HepG2 (cell line): ENCODE data around the gene CAB39. TPM values are rescaled to one million over a fixed set of nuclear protein-coding genes. Genes with fewer than 3 reads are reported as not detected.

ENCODE experiments used
- FOXA1 ChIP-seq, 2 experiments: fragments of 450-650 bp in 1 of 2; sonication (generic) in 1 of 2; formaldehyde crosslinking in 1 of 2; IDR thresholded peaks; 2 replicates each; pipeline versions ENCODE4 v1.4.0 to v1.6.1; 2016 to 2020; ENCODE audit warnings: missing genetic modification reagents in 1 of 2
- HOXD1 ChIP-seq: sonication (generic); formaldehyde crosslinking; IDR thresholded peaks from 2 replicates; pipeline ENCODE4 v1.5.0; 2020; ENCODE audit warnings: missing genetic modification reagents
- KAT2B ChIP-seq: fragments of 150-350 bp; IDR thresholded peaks from 2 replicates; pipeline ENCODE4 v1.6.1; 2014; ENCODE audit warnings: low read depth, low read length, borderline replicate concordance
- MED1 ChIP-seq: sonication (generic); formaldehyde crosslinking; IDR thresholded peaks from 2 replicates; pipeline ENCODE4 v1.4.0; 2020; ENCODE audit warnings: missing genetic modification reagents
- MIER3 ChIP-seq: IDR thresholded peaks from 2 replicates; pipeline ENCODE4 v1.6.1; 2016; ENCODE audit warnings: missing compliant biosample characterization, borderline replicate concordance
- NRL ChIP-seq: sonication (generic); formaldehyde crosslinking; IDR thresholded peaks from 2 replicates; pipeline ENCODE4 v1.5.0; 2020; ENCODE audit warnings: missing genetic modification reagents, mild to moderate bottlenecking, moderate library complexity, borderline replicate concordance
- ONECUT2 ChIP-seq: sonication (generic); formaldehyde crosslinking; IDR thresholded peaks from 2 replicates; pipeline ENCODE4 v1.4.0; 2020; ENCODE audit warnings: missing genetic modification reagents
- SAP130 ChIP-seq: IDR thresholded peaks from 2 replicates; pipeline ENCODE4 v1.6.1; 2016; ENCODE audit warnings: low read depth
- SCMH1 ChIP-seq: sonication (generic); formaldehyde crosslinking; IDR thresholded peaks from 2 replicates; pipeline ENCODE4 v1.9.0; 2021; ENCODE audit warnings: missing genetic modification reagents, mild to moderate bottlenecking, borderline replicate concordance
- SRSF4 ChIP-seq: fragments of 200-400 bp; formaldehyde crosslinking; IDR thresholded peaks from one replicate; pipeline ENCODE4 v1.6.1; 2018; ENCODE audit warnings: mild to moderate bottlenecking, low read depth, low read length, moderate library complexity; ENCODE audit not compliant: poor library complexity, severe bottlenecking
- TRIM24 ChIP-seq: sonication (generic); formaldehyde crosslinking; IDR thresholded peaks from 2 replicates; pipeline ENCODE4 v1.8.0; 2022; ENCODE audit warnings: mild to moderate bottlenecking, missing genetic modification reagents
- ZFYVE20 ChIP-seq: sonication (generic); formaldehyde crosslinking; IDR thresholded peaks from 2 replicates; pipeline ENCODE4 v1.8.0; 2023; ENCODE audit warnings: low read depth, mild to moderate bottlenecking, moderate library complexity, missing genetic modification reagents, borderline replicate concordance
- ZNF124 ChIP-seq: sonication (generic); formaldehyde crosslinking; IDR thresholded peaks from 2 replicates; pipeline ENCODE4 v1.4.0; 2020; ENCODE audit warnings: missing genetic modification reagents
- ZNF350 ChIP-seq: sonication (generic); formaldehyde crosslinking; IDR thresholded peaks from 2 replicates; pipeline ENCODE4 v1.4.0; 2020; ENCODE audit warnings: mild to moderate bottlenecking, low read depth, missing genetic modification reagents, borderline replicate concordance
- ZNF446 ChIP-seq: sonication (generic); formaldehyde crosslinking; IDR thresholded peaks from 2 replicates; pipeline ENCODE4 v1.5.0; 2020; ENCODE audit warnings: mild to moderate bottlenecking, missing genetic modification reagents
- ZNF598 ChIP-seq: sonication (generic); formaldehyde crosslinking; IDR thresholded peaks from 2 replicates; pipeline ENCODE4 v1.5.1; 2020; ENCODE audit warnings: mild to moderate bottlenecking, missing genetic modification reagents, borderline replicate concordance
- ZNF747 ChIP-seq: sonication (generic); formaldehyde crosslinking; IDR thresholded peaks from 2 replicates; pipeline ENCODE4 v1.8.1; 2023; ENCODE audit warnings: missing genetic modification reagents, mild to moderate bottlenecking, borderline replicate concordance
- ZNF772 ChIP-seq: sonication (generic); formaldehyde crosslinking; IDR thresholded peaks from 2 replicates; pipeline ENCODE4 v1.5.0; 2020; ENCODE audit warnings: mild to moderate bottlenecking, missing genetic modification reagents
- ZNF878 ChIP-seq: sonication (generic); formaldehyde crosslinking; IDR thresholded peaks from 2 replicates; pipeline ENCODE4 v1.8.1; 2023; ENCODE audit warnings: mild to moderate bottlenecking, missing genetic modification reagents, moderate library complexity
- ZNF883 ChIP-seq: sonication (generic); formaldehyde crosslinking; IDR thresholded peaks from 2 replicates; pipeline ENCODE4 v1.5.1; 2020; ENCODE audit warnings: mild to moderate bottlenecking, missing genetic modification reagents; ENCODE audit errors: not compliant biosample characterization
- polyA plus RNA-seq, 8 experiments: library from polyadenylated mRNA; depleted of rRNA in 3 of 8; stranded (reverse) in 7 of 8; unstranded in 1 of 8; fragments of >200 nt; fragmentation: Illumina TruSeq in 4 of 8; extraction: Trizol in 4 of 8; gene quantifications; 2 replicates each; pipeline versions ENCODE4 v1.2.1 to v1.2.3, GENCODE V29; 2011 to 2016; ENCODE audit warnings: low read depth in 4 of 8, missing spikeins in 1 of 8, mixed read lengths in 1 of 8; ENCODE audit not compliant: insufficient read depth in 1 of 8
- total RNA-seq, 5 experiments: library from RNA; depleted of rRNA; stranded (reverse); fragments of >200 nt; fragmentation: Illumina TruSeq; extraction: Trizol; gene quantifications; 2 replicates each; pipeline ENCODE4 v1.2.3, GENCODE V29; 2016; ENCODE audit warnings: low read depth in 1 of 5
- TF ChIP-seq, protein P1 (sequence below), 2 experiments: sonication (generic) in 1 of 2; formaldehyde crosslinking in 1 of 2; IDR thresholded peaks; 2 replicates each; pipeline versions ENCODE4 v1.5.1 to v1.6.1; 2011 to 2020; ENCODE audit warnings: borderline replicate concordance in 1 of 2, low read depth in 1 of 2, low read length in 1 of 2, mild to moderate bottlenecking in 1 of 2, missing genetic modification reagents in 1 of 2, moderate library complexity in 1 of 2
- TF ChIP-seq, protein P2 (sequence below): IDR thresholded peaks from 2 replicates; pipeline ENCODE4 v1.4.0; 2020; ENCODE audit warnings: mild to moderate bottlenecking, missing genetic modification reagents
- TF ChIP-seq, protein P3 (sequence below): IDR thresholded peaks from 2 replicates; pipeline ENCODE4 v1.6.1; 2016; ENCODE audit warnings: low read depth

CAB39 gene
- total and polyA plus RNA-seq, 2 of the 13 experiments (the other 11 are each of a cell fraction or from before 2014, with no cell fraction given) = 19.3 to 45.3 TPM

DNA sequence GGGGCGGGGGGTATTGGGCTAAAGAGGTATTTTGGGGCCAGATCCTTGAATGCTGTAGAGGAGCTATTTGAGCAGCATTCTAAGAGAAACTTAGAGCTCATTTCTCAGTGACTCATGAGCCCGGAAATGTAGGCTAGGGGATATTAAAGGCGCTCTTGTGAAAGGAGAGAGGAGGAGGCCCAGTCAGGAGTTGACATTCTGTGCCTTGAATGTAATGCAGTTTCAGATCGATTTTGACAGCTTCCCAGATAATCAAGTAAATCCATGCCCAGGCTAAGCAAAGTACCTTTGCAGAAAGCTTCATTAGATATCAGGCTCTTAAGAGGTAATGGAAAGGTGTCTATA lies 1.5 kb downstream of the CAB39 start (continued):
- TF ChIP-seq ONECUT2 (peak; percentile 65), ZNF446 (CRISPR knock-in tag) (no peak), SRSF4 (no peak), KAT2B (peak; percentile 7; the same call in 1 of the 2 replicates), ZNF747 (CRISPR knock-in tag) (no peak), NRL (CRISPR knock-in tag) (no peak), SAP130 (CRISPR knock-in tag) (peak; percentile 78), SCMH1 (CRISPR knock-in tag) (no peak), ZNF772 (CRISPR knock-in tag) (0 out of 2 replicates have a peak, but pooled peaks have one; percentile 1), MED1 (CRISPR knock-in tag) (peak; percentile 12; the same call in 1 of the 2 replicates), ZNF883 (CRISPR knock-in tag) (no peak), ZNF124 (CRISPR knock-in tag) (no peak), ZNF350 (CRISPR knock-in tag) (no peak), TRIM24 (CRISPR knock-in tag) (no peak), FOXA1 (IDR thresholded peaks at IDR 0.05) (no peak), FOXA1 (CRISPR knock-in tag; IDR thresholded peaks at IDR 0.05) (0 out of 2 replicates have a peak, but pooled peaks have one; percentile 34), MIER3 (CRISPR knock-in tag) (no peak; the same call in 1 of the 2 replicates), ZFYVE20 (CRISPR knock-in tag) (no peak), HOXD1 (CRISPR knock-in tag) (no peak), ZNF878 (0 out of 2 replicates have a peak, but pooled peaks have one; percentile 20), ZNF598 (CRISPR knock-in tag) (no peak)
- TF ChIP-seq, protein P1, sequence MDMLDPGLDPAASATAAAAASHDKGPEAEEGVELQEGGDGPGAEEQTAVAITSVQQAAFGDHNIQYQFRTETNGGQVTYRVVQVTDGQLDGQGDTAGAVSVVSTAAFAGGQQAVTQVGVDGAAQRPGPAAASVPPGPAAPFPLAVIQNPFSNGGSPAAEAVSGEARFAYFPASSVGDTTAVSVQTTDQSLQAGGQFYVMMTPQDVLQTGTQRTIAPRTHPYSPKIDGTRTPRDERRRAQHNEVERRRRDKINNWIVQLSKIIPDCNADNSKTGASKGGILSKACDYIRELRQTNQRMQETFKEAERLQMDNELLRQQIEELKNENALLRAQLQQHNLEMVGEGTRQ (IDR thresholded peaks at IDR 0.05; ENCODE audit: low read depth, low read length) = no peak
- TF ChIP-seq, protein P1 (CRISPR knock-in tag; IDR thresholded peaks at IDR 0.05; ENCODE audit: borderline replicate concordance) = no peak
- TF ChIP-seq, protein P2, sequence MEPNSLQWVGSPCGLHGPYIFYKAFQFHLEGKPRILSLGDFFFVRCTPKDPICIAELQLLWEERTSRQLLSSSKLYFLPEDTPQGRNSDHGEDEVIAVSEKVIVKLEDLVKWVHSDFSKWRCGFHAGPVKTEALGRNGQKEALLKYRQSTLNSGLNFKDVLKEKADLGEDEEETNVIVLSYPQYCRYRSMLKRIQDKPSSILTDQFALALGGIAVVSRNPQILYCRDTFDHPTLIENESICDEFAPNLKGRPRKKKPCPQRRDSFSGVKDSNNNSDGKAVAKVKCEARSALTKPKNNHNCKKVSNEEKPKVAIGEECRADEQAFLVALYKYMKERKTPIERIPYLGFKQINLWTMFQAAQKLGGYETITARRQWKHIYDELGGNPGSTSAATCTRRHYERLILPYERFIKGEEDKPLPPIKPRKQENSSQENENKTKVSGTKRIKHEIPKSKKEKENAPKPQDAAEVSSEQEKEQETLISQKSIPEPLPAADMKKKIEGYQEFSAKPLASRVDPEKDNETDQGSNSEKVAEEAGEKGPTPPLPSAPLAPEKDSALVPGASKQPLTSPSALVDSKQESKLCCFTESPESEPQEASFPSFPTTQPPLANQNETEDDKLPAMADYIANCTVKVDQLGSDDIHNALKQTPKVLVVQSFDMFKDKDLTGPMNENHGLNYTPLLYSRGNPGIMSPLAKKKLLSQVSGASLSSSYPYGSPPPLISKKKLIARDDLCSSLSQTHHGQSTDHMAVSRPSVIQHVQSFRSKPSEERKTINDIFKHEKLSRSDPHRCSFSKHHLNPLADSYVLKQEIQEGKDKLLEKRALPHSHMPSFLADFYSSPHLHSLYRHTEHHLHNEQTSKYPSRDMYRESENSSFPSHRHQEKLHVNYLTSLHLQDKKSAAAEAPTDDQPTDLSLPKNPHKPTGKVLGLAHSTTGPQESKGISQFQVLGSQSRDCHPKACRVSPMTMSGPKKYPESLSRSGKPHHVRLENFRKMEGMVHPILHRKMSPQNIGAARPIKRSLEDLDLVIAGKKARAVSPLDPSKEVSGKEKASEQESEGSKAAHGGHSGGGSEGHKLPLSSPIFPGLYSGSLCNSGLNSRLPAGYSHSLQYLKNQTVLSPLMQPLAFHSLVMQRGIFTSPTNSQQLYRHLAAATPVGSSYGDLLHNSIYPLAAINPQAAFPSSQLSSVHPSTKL (CRISPR knock-in tag) = peak; percentile 47
- TF ChIP-seq, protein P3, sequence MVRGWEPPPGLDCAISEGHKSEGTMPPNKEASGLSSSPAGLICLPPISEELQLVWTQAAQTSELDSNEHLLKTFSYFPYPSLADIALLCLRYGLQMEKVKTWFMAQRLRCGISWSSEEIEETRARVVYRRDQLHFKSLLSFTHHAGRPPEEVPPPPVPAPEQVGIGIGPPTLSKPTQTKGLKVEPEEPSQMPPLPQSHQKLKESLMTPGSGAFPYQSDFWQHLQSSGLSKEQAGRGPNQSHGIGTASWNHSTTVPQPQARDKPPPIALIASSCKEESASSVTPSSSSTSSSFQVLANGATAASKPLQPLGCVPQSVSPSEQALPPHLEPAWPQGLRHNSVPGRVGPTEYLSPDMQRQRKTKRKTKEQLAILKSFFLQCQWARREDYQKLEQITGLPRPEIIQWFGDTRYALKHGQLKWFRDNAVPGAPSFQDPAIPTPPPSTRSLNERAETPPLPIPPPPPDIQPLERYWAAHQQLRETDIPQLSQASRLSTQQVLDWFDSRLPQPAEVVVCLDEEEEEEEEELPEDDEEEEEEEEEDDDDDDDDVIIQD (CRISPR knock-in tag) = peak; percentile 35; the same call in 1 of the 2 replicates
